ENCODE data around the gene LSR. TPM values are rescaled to one million over a fixed set of nuclear protein-coding genes. Genes with fewer than 3 reads are reported as not detected.

Gene LSR
- total RNA-seq, 1 donor from 2014 or later: 18.1 TPM

- no peaks in the 10 kb centered on the region for H3K27me3 Mint-ChIP-seq (ENCODE audit: low read depth, unreplicated experiment)
- no peak for TF ChIP-seq CTCF (IDR thresholded peaks at IDR 0.05; ENCODE audit: insufficient read depth, low read depth, low read length)
- TF ChIP-seq EZH2 (IDR thresholded peaks at IDR 0.05; ENCODE audit: insufficient read depth, low read length): no peak
Measured at GRCh38 chr19:35241417-35241816, 7.4 kb upstream of the LSR start.

GRCh38 chr19:35246466-35247092 is 2.2 kb upstream of the LSR start:
- no peak overlapping the region for H2AFZ ChIP-seq (ENCODE audit: low read depth, low read length)
- no peak overlapping the region for H3K4me2 ChIP-seq (ENCODE audit: low read length)
- peaks cover 2% of the 10 kb centered on the region for H3K4me1 Mint-ChIP-seq (ENCODE audit: low read depth, unreplicated experiment)
- no peaks in the 10 kb centered on the region for H3K9me3 ChIP-seq (ENCODE audit: insufficient read depth, low read depth, low read length)
- H3K27ac ChIP-seq (ENCODE audit: low read depth, low read length): no peak overlapping the region
- H4K20me1 ChIP-seq (ENCODE audit: insufficient read depth, low read length): no peaks in the 10 kb centered on the region
- H3K27me3 Mint-ChIP-seq (ENCODE audit: low read depth, unreplicated experiment): peaks cover 24% of the 10 kb centered on the region
- FAIRE-seq: no peak
- no peak for TF ChIP-seq EZH2 (IDR thresholded peaks at IDR 0.05; ENCODE audit: insufficient read depth, low read length)
- TF ChIP-seq CTCF (IDR thresholded peaks at IDR 0.05; ENCODE audit: insufficient read depth, low read depth, low read length): no peak
- H3K4me1 ChIP-seq (ENCODE audit: insufficient read depth, low read length): no peaks in the 10 kb centered on the region
- peaks cover 31% of the 10 kb centered on the region for H3K27me3 ChIP-seq (ENCODE audit: insufficient read depth, low read length)
- no peaks in the 10 kb centered on the region for H3K79me2 ChIP-seq (ENCODE audit: insufficient read depth, low read length)
- H3K36me3 Mint-ChIP-seq (ENCODE audit: low read depth, unreplicated experiment): no peaks in the 10 kb centered on the region
- no peaks in the 10 kb centered on the region for H3K36me3 ChIP-seq (ENCODE audit: insufficient read depth, low read length)
- no peak overlapping the region for H3K4me3 Mint-ChIP-seq (ENCODE audit: unreplicated experiment)
- H3K9me3 Mint-ChIP-seq (ENCODE audit: unreplicated experiment): peaks cover 6% of the 10 kb centered on the region
- no peak for DNase-seq (ENCODE audit: low read depth)
- no peak overlapping the region for H3K9ac ChIP-seq (ENCODE audit: low read length)
- no peak overlapping the region for H3K27ac Mint-ChIP-seq (ENCODE audit: unreplicated experiment)
- no peak overlapping the region for H3K4me3 ChIP-seq (ENCODE audit: insufficient read depth, low read depth, low read length)

More at GRCh38 chr19:35241417-35241816, 7.4 kb upstream of the LSR start:
- H3K27ac Mint-ChIP-seq (ENCODE audit: unreplicated experiment): no peak overlapping the region
- no peaks in the 10 kb centered on the region for H3K36me3 Mint-ChIP-seq (ENCODE audit: low read depth, unreplicated experiment)
- no peaks in the 10 kb centered on the region for H4K20me1 ChIP-seq (ENCODE audit: insufficient read depth, low read length)
- H3K4me1 ChIP-seq (ENCODE audit: insufficient read depth, low read length): no peaks in the 10 kb centered on the region
- H3K9ac ChIP-seq (ENCODE audit: low read length): no peak overlapping the region
- no peaks in the 10 kb centered on the region for H3K36me3 ChIP-seq (ENCODE audit: insufficient read depth, low read length)
- DNase-seq (ENCODE audit: low read depth): no peak
- H3K4me3 ChIP-seq (ENCODE audit: insufficient read depth, low read depth, low read length): no peak overlapping the region
- no peaks in the 10 kb centered on the region for H3K27me3 ChIP-seq (ENCODE audit: insufficient read depth, low read length)
- H3K4me3 Mint-ChIP-seq (ENCODE audit: unreplicated experiment): no peak overlapping the region
- H3K79me2 ChIP-seq (ENCODE audit: insufficient read depth, low read length): no peaks in the 10 kb centered on the region
- no peak overlapping the region for H3K4me2 ChIP-seq (ENCODE audit: low read length)
- H3K9me3 Mint-ChIP-seq (ENCODE audit: unreplicated experiment): peaks cover 19% of the 10 kb centered on the region
- no peaks in the 10 kb centered on the region for H3K4me1 Mint-ChIP-seq (ENCODE audit: low read depth, unreplicated experiment)
- H3K9me3 ChIP-seq (ENCODE audit: insufficient read depth, low read depth, low read length): no peaks in the 10 kb centered on the region
- H3K27ac ChIP-seq (ENCODE audit: low read depth, low read length): no peak overlapping the region
- no peak for FAIRE-seq
- H2AFZ ChIP-seq (ENCODE audit: low read depth, low read length): no peak overlapping the region
